ENCODE measurements around the gene RAD23A. TPM values are rescaled to one million over a fixed set of nuclear protein-coding genes. Genes with fewer than 3 reads are reported as not detected.
"Not testable (repeated sequence)": the region's sequence is repeated elsewhere in the genome, so short reads cannot be mapped to it uniquely, and the experiment has no call there.

Gene RAD23A
- total RNA-seq, 4 donors from 2014 or later: 133 to 219 (median 158) TPM

- 68 to 78% methylated on average over 12 to 13 of the region's 28 CpGs for WGBS, 2 donors (ENCODE audit: low coverage in 1 of 2)
- Histone ChIP-seq H3K9me3 (no peaks in the 10 kb centered on the region), H3K4me1 (peaks cover 0 to 66% (median 13%) of the 10 kb centered on the region in 3 donors), H3K4me3 (no peak overlapping the region), H3K27me3 (no peaks in the 10 kb centered on the region), H3K36me3 (peaks cover 0 to 75% of the 10 kb centered on the region in 2 donors), H3K27ac (no peak overlapping the region)
- ATAC-seq: no peak
- no peak for TF ChIP-seq POLR2AphosphoS5 (IDR thresholded peaks at IDR 0.05)
- TF ChIP-seq CTCF (IDR thresholded peaks at IDR 0.05): no peak
- TF ChIP-seq POLR2A (IDR thresholded peaks at IDR 0.05): no peak
- no peak for TF ChIP-seq EP300 (IDR thresholded peaks at IDR 0.05)
These were observed 2.3 kb downstream of the RAD23A start for GRCh38 chr19:12947702-12948611.

GRCh38 chr19:12948612-12949362, 3.1 kb downstream of the RAD23A start:
- WGBS, 2 donors (ENCODE audit: low coverage in 1 of 2): no CpG with 5 or more reads among the region's 30 CpGs
- TF ChIP-seq EP300 (IDR thresholded peaks at IDR 0.05) (no peak), CTCF (IDR thresholded peaks at IDR 0.05) (no peak), POLR2AphosphoS5 (IDR thresholded peaks at IDR 0.05) (no peak), POLR2A (IDR thresholded peaks at IDR 0.05) (no peak)
- ATAC-seq: no peak
- Histone ChIP-seq H3K4me1 (peaks cover 0 to 66% (median 16%) of the 10 kb centered on the region in 3 donors), H3K9me3 (no peaks in the 10 kb centered on the region), H3K4me3 (no peak overlapping the region), H3K27ac (no peak overlapping the region), H3K27me3 (no peaks in the 10 kb centered on the region), H3K36me3 (peaks cover 0 to 75% of the 10 kb centered on the region in 2 donors)

GRCh38 chr19:12949363-12950283, 4.0 kb downstream of the RAD23A start:
- Histone ChIP-seq H3K36me3 (peaks cover 0 to 75% of the 10 kb centered on the region in 2 donors), H3K9me3 (no peaks in the 10 kb centered on the region), H3K4me3 (no peak overlapping the region), H3K4me1 (peaks cover 0 to 66% (median 24%) of the 10 kb centered on the region in 3 donors), H3K27me3 (no peaks in the 10 kb centered on the region), H3K27ac (no peak overlapping the region)
- 69 to 78% methylated on average over 4 to 9 of the region's 16 CpGs for WGBS, 2 donors (ENCODE audit: low coverage in 1 of 2)
- ATAC-seq: no peak
- TF ChIP-seq POLR2A (IDR thresholded peaks at IDR 0.05): no peak

- ATAC-seq, H3K27me3 ChIP-seq, H3K9me3 ChIP-seq, H3K4me3 ChIP-seq: not testable (repeated sequence)
- WGBS, 2 donors (ENCODE audit: low coverage in 1 of 2): 43 to 100% methylated on average over 1 of the region's 6 CpGs
- H3K27ac ChIP-seq: peak overlapping the region in 2 of 4 donors; percentile 68 to 71
- H3K36me3 ChIP-seq: peaks cover 0 to 79% of the 10 kb centered on the region in 2 donors
- H3K4me1 ChIP-seq: peaks cover 0 to 71% (median 27%) of the 10 kb centered on the region in 3 donors
These were observed 6.4 kb downstream of the RAD23A start for GRCh38 chr19:12952050-12952449.

GRCh38 chr19:12952488-12953137, 7.0 kb downstream of the RAD23A start:
- TF ChIP-seq POLR2AphosphoS5 (IDR thresholded peaks at IDR 0.05) (peak; percentile 57), CTCF (IDR thresholded peaks at IDR 0.05) (no peak)
- WGBS, 2 donors (ENCODE audit: low coverage in 1 of 2): 6 to 29% methylated on average over 5 to 7 of the region's 12 CpGs
- H3K4me3 ChIP-seq: no peak overlapping the region
- H3K27ac ChIP-seq: peak overlapping the region in 3 of 4 donors; percentile 44 to 71 (median 68)
- no peaks in the 10 kb centered on the region for H3K9me3 ChIP-seq
- peaks cover 0 to 67% (median 24%) of the 10 kb centered on the region in 3 donors for H3K4me1 ChIP-seq
- H3K27me3 ChIP-seq: no peaks in the 10 kb centered on the region
- H3K36me3 ChIP-seq: peaks cover 0 to 75% of the 10 kb centered on the region in 2 donors
- ATAC-seq: no peak
